ENCODE measurements around the gene CCDC88A.

DNA sequence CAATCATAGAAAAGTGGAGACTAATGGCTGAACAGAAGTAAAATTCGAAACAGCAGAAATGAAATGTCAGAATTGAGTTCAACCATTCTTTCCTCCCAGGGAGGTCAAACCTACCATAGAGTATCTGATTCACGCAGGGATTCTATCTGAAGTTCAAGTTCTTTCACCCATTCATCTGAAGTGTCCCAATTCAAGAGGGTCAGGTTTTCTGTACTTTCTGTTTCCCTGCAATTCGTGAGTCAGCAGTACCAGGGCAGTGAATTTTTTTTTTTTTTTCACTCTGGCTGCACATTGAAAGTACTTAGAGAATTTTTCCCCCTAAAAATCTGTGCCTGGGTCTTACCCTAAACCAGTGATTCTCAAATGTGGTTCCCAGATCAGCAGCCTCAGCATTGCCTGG, 40.9 kb upstream of the CCDC88A start:
- TF ChIP-seq, protein P1, sequence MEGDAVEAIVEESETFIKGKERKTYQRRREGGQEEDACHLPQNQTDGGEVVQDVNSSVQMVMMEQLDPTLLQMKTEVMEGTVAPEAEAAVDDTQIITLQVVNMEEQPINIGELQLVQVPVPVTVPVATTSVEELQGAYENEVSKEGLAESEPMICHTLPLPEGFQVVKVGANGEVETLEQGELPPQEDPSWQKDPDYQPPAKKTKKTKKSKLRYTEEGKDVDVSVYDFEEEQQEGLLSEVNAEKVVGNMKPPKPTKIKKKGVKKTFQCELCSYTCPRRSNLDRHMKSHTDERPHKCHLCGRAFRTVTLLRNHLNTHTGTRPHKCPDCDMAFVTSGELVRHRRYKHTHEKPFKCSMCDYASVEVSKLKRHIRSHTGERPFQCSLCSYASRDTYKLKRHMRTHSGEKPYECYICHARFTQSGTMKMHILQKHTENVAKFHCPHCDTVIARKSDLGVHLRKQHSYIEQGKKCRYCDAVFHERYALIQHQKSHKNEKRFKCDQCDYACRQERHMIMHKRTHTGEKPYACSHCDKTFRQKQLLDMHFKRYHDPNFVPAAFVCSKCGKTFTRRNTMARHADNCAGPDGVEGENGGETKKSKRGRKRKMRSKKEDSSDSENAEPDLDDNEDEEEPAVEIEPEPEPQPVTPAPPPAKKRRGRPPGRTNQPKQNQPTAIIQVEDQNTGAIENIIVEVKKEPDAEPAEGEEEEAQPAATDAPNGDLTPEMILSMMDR (conservative IDR thresholded peaks at IDR 0.05; ENCODE audit: low read depth in 2 of 2) = no peak
- TF ChIP-seq, protein P2, sequence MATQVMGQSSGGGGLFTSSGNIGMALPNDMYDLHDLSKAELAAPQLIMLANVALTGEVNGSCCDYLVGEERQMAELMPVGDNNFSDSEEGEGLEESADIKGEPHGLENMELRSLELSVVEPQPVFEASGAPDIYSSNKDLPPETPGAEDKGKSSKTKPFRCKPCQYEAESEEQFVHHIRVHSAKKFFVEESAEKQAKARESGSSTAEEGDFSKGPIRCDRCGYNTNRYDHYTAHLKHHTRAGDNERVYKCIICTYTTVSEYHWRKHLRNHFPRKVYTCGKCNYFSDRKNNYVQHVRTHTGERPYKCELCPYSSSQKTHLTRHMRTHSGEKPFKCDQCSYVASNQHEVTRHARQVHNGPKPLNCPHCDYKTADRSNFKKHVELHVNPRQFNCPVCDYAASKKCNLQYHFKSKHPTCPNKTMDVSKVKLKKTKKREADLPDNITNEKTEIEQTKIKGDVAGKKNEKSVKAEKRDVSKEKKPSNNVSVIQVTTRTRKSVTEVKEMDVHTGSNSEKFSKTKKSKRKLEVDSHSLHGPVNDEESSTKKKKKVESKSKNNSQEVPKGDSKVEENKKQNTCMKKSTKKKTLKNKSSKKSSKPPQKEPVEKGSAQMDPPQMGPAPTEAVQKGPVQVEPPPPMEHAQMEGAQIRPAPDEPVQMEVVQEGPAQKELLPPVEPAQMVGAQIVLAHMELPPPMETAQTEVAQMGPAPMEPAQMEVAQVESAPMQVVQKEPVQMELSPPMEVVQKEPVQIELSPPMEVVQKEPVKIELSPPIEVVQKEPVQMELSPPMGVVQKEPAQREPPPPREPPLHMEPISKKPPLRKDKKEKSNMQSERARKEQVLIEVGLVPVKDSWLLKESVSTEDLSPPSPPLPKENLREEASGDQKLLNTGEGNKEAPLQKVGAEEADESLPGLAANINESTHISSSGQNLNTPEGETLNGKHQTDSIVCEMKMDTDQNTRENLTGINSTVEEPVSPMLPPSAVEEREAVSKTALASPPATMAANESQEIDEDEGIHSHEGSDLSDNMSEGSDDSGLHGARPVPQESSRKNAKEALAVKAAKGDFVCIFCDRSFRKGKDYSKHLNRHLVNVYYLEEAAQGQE (IDR thresholded peaks at IDR 0.05; ENCODE audit: unreplicated experiment) = no peak
- TF ChIP-seq ZNF331 (CRISPR knock-in tag; IDR thresholded peaks at IDR 0.05; ENCODE audit: low read depth) (no peak), EZH2 (IDR thresholded peaks at IDR 0.05; ENCODE audit: low read depth, unreplicated experiment) (no peak), CREB1 (CRISPR knock-in tag; IDR thresholded peaks at IDR 0.05; ENCODE audit: low read depth) (no peak), POLR2AphosphoS5 (IDR thresholded peaks at IDR 0.05; ENCODE audit: low read depth) (no peak), STAT1 (IDR thresholded peaks at IDR 0.05; ENCODE audit: unreplicated experiment) (no peak), EZH2phosphoT487 (IDR thresholded peaks at IDR 0.05; ENCODE audit: unreplicated experiment) (no peak), JUNB (IDR thresholded peaks at IDR 0.05; ENCODE audit: unreplicated experiment) (no peak), ZNF114 (CRISPR knock-in tag; IDR thresholded peaks at IDR 0.05) (no peak), NANOG (IDR thresholded peaks at IDR 0.05; ENCODE audit: borderline replicate concordance) (no peak)
- TF ChIP-seq, protein P3, sequence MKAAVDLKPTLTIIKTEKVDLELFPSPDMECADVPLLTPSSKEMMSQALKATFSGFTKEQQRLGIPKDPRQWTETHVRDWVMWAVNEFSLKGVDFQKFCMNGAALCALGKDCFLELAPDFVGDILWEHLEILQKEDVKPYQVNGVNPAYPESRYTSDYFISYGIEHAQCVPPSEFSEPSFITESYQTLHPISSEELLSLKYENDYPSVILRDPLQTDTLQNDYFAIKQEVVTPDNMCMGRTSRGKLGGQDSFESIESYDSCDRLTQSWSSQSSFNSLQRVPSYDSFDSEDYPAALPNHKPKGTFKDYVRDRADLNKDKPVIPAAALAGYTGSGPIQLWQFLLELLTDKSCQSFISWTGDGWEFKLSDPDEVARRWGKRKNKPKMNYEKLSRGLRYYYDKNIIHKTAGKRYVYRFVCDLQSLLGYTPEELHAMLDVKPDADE (IDR thresholded peaks at IDR 0.05) = no peak
- TF ChIP-seq, protein P4, sequence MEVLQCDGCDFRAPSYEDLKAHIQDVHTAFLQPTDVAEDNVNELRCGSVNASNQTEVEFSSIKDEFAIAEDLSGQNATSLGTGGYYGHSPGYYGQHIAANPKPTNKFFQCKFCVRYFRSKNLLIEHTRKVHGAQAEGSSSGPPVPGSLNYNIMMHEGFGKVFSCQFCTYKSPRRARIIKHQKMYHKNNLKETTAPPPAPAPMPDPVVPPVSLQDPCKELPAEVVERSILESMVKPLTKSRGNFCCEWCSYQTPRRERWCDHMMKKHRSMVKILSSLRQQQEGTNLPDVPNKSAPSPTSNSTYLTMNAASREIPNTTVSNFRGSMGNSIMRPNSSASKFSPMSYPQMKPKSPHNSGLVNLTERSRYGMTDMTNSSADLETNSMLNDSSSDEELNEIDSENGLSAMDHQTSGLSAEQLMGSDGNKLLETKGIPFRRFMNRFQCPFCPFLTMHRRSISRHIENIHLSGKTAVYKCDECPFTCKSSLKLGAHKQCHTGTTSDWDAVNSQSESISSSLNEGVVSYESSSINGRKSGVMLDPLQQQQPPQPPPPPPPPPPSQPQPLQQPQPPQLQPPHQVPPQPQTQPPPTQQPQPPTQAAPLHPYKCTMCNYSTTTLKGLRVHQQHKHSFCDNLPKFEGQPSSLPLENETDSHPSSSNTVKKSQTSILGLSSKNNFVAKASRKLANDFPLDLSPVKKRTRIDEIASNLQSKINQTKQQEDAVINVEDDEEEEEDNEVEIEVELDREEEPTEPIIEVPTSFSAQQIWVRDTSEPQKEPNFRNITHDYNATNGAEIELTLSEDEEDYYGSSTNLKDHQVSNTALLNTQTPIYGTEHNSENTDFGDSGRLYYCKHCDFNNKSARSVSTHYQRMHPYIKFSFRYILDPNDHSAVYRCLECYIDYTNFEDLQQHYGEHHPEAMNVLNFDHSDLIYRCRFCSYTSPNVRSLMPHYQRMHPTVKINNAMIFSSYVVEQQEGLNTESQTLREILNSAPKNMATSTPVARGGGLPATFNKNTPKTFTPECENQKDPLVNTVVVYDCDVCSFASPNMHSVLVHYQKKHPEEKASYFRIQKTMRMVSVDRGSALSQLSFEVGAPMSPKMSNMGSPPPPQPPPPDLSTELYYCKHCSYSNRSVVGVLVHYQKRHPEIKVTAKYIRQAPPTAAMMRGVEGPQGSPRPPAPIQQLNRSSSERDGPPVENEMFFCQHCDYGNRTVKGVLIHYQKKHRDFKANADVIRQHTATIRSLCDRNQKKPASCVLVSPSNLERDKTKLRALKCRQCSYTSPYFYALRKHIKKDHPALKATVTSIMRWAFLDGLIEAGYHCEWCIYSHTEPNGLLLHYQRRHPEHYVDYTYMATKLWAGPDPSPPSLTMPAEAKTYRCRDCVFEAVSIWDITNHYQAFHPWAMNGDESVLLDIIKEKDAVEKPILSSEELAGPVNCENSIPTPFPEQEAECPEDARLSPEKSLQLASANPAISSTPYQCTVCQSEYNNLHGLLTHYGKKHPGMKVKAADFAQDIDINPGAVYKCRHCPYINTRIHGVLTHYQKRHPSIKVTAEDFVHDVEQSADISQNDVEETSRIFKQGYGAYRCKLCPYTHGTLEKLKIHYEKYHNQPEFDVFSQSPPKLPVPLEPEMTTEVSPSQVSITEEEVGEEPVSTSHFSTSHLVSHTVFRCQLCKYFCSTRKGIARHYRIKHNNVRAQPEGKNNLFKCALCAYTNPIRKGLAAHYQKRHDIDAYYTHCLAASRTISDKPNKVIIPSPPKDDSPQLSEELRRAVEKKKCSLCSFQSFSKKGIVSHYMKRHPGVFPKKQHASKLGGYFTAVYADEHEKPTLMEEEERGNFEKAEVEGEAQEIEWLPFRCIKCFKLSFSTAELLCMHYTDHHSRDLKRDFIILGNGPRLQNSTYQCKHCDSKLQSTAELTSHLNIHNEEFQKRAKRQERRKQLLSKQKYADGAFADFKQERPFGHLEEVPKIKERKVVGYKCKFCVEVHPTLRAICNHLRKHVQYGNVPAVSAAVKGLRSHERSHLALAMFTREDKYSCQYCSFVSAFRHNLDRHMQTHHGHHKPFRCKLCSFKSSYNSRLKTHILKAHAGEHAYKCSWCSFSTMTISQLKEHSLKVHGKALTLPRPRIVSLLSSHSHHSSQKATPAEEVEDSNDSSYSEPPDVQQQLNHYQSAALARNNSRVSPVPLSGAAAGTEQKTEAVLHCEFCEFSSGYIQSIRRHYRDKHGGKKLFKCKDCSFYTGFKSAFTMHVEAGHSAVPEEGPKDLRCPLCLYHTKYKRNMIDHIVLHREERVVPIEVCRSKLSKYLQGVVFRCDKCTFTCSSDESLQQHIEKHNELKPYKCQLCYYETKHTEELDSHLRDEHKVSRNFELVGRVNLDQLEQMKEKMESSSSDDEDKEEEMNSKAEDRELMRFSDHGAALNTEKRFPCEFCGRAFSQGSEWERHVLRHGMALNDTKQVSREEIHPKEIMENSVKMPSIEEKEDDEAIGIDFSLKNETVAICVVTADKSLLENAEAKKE (CRISPR knock-in tag; IDR thresholded peaks at IDR 0.05) = no peak
